Measurements from ENCODE around the gene PFKL. TPM values are rescaled to one million over a fixed set of nuclear protein-coding genes. Genes with fewer than 3 reads are reported as not detected.

The PFKL gene
- total RNA-seq, 1 experiment from 2014 or later = 134 TPM

- no peak for DNase-seq (ENCODE audit: low spot score)
These were observed 28.1 kb upstream of the PFKL start for GRCh38 chr21:44271558-44272283.

DNA sequence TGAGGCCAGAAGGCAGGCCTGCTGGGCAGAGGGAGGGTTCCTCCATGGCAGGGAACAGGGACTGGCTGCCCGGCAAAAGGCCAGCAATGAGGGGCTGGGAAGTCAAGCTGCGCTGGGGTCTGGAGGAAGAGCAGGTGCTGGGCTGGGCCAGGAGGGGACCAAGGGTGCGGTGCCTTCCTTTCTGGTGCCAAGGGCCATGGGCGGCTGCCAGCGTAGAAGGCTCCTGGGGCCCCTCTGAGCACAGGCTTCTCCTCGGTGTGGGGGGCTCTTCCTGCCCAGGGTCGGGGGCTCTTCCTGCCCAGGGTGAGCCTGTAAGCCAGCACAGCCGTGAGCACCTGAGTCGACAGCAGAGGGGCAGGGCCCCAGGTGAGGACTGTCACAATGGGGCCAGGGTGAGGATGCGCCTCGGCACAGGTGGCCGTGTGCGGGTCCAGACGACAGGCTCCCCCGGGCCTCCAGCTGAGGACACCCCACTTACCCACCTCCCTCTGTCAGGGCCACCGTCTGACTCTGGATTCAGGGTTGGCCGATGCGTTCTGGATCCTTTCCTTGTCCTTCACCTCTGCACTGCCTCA is 27.5 kb upstream of the PFKL start:
- H3K4me3 Mint-ChIP-seq = no peak overlapping the region
- POLR2A ChIA-PET = no interaction called here

More at GRCh38 chr21:44271558-44272283, 28.1 kb upstream of the PFKL start:
- no peaks in the 10 kb centered on the region for H3K4me1 Mint-ChIP-seq
- no peak overlapping the region for H3K27ac Mint-ChIP-seq
- H3K27me3 Mint-ChIP-seq (ENCODE audit: low read depth) = peaks cover 4% of the 10 kb centered on the region; the same call in 1 of the 2 replicates
- ChIA-PET CTCF (no interaction called here), POLR2A (no interaction called here)
- ATAC-seq = no peak
- TF ChIP-seq NFATC4 (CRISPR knock-in tag; IDR thresholded peaks at IDR 0.05) = no peak
- no peak for TF ChIP-seq TP53 (CRISPR knock-in tag; IDR thresholded peaks at IDR 0.05)
- TF ChIP-seq ZNF138 (CRISPR knock-in tag; conservative IDR thresholded peaks at IDR 0.05) = no peak
- TF ChIP-seq NR1H2 (CRISPR knock-in tag; IDR thresholded peaks at IDR 0.05) = no peak
- no peak for TF ChIP-seq ZNF396 (CRISPR knock-in tag; IDR thresholded peaks at IDR 0.05; ENCODE audit: borderline replicate concordance)
- H3K36me3 Mint-ChIP-seq = no peaks in the 10 kb centered on the region
- H3K9me3 Mint-ChIP-seq = no peaks in the 10 kb centered on the region
- H3K4me3 Mint-ChIP-seq = no peak overlapping the region

GRCh38 chr21:44273046-44273445 is 26.8 kb upstream of the PFKL start:
- Mint-ChIP-seq H3K36me3 (no peaks in the 10 kb centered on the region), H3K4me3 (no peak overlapping the region), H3K27me3 (ENCODE audit: low read depth) (peaks cover 4% of the 10 kb centered on the region; the same call in 1 of the 2 replicates), H3K27ac (no peak overlapping the region), H3K9me3 (no peaks in the 10 kb centered on the region), H3K4me1 (no peaks in the 10 kb centered on the region)
- DNase-seq (ENCODE audit: low spot score) (no peak), ATAC-seq (no peak)
- POLR2A ChIA-PET = no interaction called here
- TF ChIP-seq, protein P1, sequence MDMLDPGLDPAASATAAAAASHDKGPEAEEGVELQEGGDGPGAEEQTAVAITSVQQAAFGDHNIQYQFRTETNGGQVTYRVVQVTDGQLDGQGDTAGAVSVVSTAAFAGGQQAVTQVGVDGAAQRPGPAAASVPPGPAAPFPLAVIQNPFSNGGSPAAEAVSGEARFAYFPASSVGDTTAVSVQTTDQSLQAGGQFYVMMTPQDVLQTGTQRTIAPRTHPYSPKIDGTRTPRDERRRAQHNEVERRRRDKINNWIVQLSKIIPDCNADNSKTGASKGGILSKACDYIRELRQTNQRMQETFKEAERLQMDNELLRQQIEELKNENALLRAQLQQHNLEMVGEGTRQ (CRISPR knock-in tag; IDR thresholded peaks at IDR 0.05) = no peak
- TF ChIP-seq, protein P2, sequence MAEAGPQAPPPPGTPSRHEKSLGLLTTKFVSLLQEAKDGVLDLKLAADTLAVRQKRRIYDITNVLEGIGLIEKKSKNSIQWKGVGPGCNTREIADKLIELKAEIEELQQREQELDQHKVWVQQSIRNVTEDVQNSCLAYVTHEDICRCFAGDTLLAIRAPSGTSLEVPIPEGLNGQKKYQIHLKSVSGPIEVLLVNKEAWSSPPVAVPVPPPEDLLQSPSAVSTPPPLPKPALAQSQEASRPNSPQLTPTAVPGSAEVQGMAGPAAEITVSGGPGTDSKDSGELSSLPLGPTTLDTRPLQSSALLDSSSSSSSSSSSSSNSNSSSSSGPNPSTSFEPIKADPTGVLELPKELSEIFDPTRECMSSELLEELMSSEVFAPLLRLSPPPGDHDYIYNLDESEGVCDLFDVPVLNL (CRISPR knock-in tag; IDR thresholded peaks at IDR 0.05; ENCODE audit: borderline replicate concordance, low read depth) = no peak
- TF ChIP-seq ZNF138 (CRISPR knock-in tag; conservative IDR thresholded peaks at IDR 0.05) (no peak), ATF3 (CRISPR knock-in tag; conservative IDR thresholded peaks at IDR 0.05) (no peak), NR2C2 (CRISPR knock-in tag; IDR thresholded peaks at IDR 0.05) (no peak)
- CTCF ChIA-PET = no interaction called here

More for the DNA sequence above, 27.5 kb upstream of the PFKL start:
- Mint-ChIP-seq H3K27me3 (ENCODE audit: low read depth) (peaks cover 4% of the 10 kb centered on the region; the same call in 1 of the 2 replicates), H3K27ac (no peak overlapping the region), H3K36me3 (no peaks in the 10 kb centered on the region), H3K4me1 (no peaks in the 10 kb centered on the region), H3K9me3 (no peaks in the 10 kb centered on the region)
- ATAC-seq (no peak), DNase-seq (ENCODE audit: low spot score) (no peak)
- CTCF ChIA-PET = no interaction called here
- TF ChIP-seq FOXK1 (CRISPR knock-in tag; IDR thresholded peaks at IDR 0.05) (no peak), NFYB (CRISPR knock-in tag; conservative IDR thresholded peaks at IDR 0.05; ENCODE audit: low read depth) (no peak), ATF2 (CRISPR knock-in tag; IDR thresholded peaks at IDR 0.05; ENCODE audit: borderline replicate concordance, low read depth) (no peak), PRRX2 (CRISPR knock-in tag; IDR thresholded peaks at IDR 0.05) (no peak), ZBTB21 (CRISPR knock-in tag; IDR thresholded peaks at IDR 0.05; ENCODE audit: borderline replicate concordance) (no peak), ZNF423 (CRISPR knock-in tag; IDR thresholded peaks at IDR 0.05) (no peak), NR1H2 (CRISPR knock-in tag; IDR thresholded peaks at IDR 0.05) (no peak), ZNF396 (CRISPR knock-in tag; IDR thresholded peaks at IDR 0.05; ENCODE audit: borderline replicate concordance) (no peak)
- TF ChIP-seq, protein P3, sequence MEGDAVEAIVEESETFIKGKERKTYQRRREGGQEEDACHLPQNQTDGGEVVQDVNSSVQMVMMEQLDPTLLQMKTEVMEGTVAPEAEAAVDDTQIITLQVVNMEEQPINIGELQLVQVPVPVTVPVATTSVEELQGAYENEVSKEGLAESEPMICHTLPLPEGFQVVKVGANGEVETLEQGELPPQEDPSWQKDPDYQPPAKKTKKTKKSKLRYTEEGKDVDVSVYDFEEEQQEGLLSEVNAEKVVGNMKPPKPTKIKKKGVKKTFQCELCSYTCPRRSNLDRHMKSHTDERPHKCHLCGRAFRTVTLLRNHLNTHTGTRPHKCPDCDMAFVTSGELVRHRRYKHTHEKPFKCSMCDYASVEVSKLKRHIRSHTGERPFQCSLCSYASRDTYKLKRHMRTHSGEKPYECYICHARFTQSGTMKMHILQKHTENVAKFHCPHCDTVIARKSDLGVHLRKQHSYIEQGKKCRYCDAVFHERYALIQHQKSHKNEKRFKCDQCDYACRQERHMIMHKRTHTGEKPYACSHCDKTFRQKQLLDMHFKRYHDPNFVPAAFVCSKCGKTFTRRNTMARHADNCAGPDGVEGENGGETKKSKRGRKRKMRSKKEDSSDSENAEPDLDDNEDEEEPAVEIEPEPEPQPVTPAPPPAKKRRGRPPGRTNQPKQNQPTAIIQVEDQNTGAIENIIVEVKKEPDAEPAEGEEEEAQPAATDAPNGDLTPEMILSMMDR (IDR thresholded peaks at IDR 0.05) = no peak
- TF ChIP-seq, protein P2 (CRISPR knock-in tag; IDR thresholded peaks at IDR 0.05; ENCODE audit: borderline replicate concordance, low read depth) = no peak
- TF ChIP-seq, protein P4, sequence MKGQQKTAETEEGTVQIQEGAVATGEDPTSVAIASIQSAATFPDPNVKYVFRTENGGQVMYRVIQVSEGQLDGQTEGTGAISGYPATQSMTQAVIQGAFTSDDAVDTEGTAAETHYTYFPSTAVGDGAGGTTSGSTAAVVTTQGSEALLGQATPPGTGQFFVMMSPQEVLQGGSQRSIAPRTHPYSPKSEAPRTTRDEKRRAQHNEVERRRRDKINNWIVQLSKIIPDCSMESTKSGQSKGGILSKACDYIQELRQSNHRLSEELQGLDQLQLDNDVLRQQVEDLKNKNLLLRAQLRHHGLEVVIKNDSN (CRISPR knock-in tag; IDR thresholded peaks at IDR 0.05) = no peak

Measured in WTC11 (cell line).